ENCODE measurements around the gene CAMK1D.

DNA sequence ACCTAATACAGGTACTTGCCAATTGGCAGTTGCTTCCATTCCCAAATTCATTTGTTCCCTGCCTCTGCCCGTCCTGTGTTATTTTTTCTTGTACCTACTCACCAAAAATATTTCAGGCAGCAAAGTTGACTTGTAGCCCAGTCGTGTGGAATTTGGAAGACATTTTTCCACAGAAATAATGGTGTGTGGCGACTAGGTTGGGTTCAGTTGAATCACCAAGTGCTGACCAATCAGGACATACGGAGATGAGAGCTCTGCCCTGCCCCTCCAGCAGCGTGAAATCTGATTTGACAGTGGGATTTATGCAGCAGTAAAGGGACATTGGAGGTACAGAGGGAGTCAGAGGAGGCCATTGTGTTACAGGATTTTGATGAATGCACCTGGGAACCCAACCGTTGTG lies 435.3 kb downstream of the CAMK1D start:
- TF ChIP-seq CTCF (IDR thresholded peaks at IDR 0.05), result no peak
- TF ChIP-seq POLR2AphosphoS5 (IDR thresholded peaks at IDR 0.05), result no peak

Data from breast epithelium (tissue), 3 donors.